Common myeloid progenitor, CD34-positive (primary cell): ENCODE data around the gene SCAPER.
"Not testable (repeated sequence)": the region's sequence is repeated elsewhere in the genome, so short reads cannot be mapped to it uniquely, and the experiment has no call there.

Experiments
- CTCF ChIA-PET: fragments of 350-600 bp; sonication (Branson Sonifier 250); formaldehyde crosslinking; loops from one replicate; lab custom pipeline; 2021; ENCODE audit warnings: antibody characterized with exemption; lab: Charles Lee
- POLR2A ChIA-PET: fragments of 350-600 bp; sonication (Branson Sonifier 250); formaldehyde crosslinking; loops from one replicate; lab custom pipeline; 2021; ENCODE audit warnings: antibody characterized with exemption; lab: Charles Lee
- DNase-seq, 3 donors: peaks; one replicate each; pipeline versions ENCODE4 v3.0.0 to v3.0.0-alpha.2; 2013
- H3K27ac ChIP-seq, 2 experiments: 1 replicate in 1 of 2; 2 replicates in 1 of 2; pipeline ENCODE4 v1.7.0; 2013; ENCODE audit warnings: inconsistent platforms in 2 of 2, low read length in 2 of 2, mild to moderate bottlenecking in 2 of 2, low read depth in 1 of 2, moderate library complexity in 1 of 2; ENCODE audit not compliant: severe bottlenecking in 2 of 2, insufficient read depth in 1 of 2, poor library complexity in 1 of 2
- H3K27me3 ChIP-seq, 5 experiments: replicated peaks in 2 of 5; 1 replicate in 3 of 5; 2 replicates in 2 of 5; pipeline versions ENCODE4 v1.6.1 to v1.7.0; 2013; ENCODE audit warnings: low read length in 4 of 5, mild to moderate bottlenecking in 2 of 5, moderate library complexity in 2 of 5, inconsistent platforms in 1 of 5; ENCODE audit not compliant: insufficient read depth in 5 of 5, control insufficient read depth in 4 of 5
- H3K36me3 ChIP-seq, 4 experiments: 1 replicate in 2 of 4; 2 replicates in 2 of 4; pipeline versions ENCODE4 v1.6.1 to v1.7.0; 2013; ENCODE audit warnings: low read length in 3 of 4, control low read depth in 1 of 4, mild to moderate bottlenecking in 1 of 4; ENCODE audit not compliant: control insufficient read depth in 4 of 4, insufficient read depth in 4 of 4
- H3K4me1 ChIP-seq, 4 experiments: 1 replicate in 3 of 4; 2 replicates in 1 of 4; pipeline versions ENCODE4 v1.6.1 to v1.7.1; 2013; ENCODE audit warnings: low read length in 3 of 4, mild to moderate bottlenecking in 3 of 4, control low read depth in 1 of 4, inconsistent platforms in 1 of 4, moderate library complexity in 1 of 4; ENCODE audit not compliant: control insufficient read depth in 4 of 4, insufficient read depth in 4 of 4; ENCODE audit errors: control extremely low read depth in 1 of 4
- H3K4me3 ChIP-seq, 7 experiments: 1 replicate in 4 of 7; 2 replicates in 3 of 7; pipeline versions ENCODE4 v1.5.1 to v1.7.0; 2013; ENCODE audit warnings: mild to moderate bottlenecking in 7 of 7, low read length in 6 of 7, moderate library complexity in 6 of 7, inconsistent platforms in 2 of 7, low read depth in 2 of 7, control low read depth in 1 of 7; ENCODE audit not compliant: insufficient read depth in 4 of 7, control insufficient read depth in 1 of 7; ENCODE audit errors: extremely low read depth in 1 of 7
- H3K9me3 ChIP-seq, 5 experiments: 1 replicate in 4 of 5; 2 replicates in 1 of 5; pipeline versions ENCODE4 v1.6.1 to v1.7.1; 2013; ENCODE audit warnings: low read length in 4 of 5, mild to moderate bottlenecking in 2 of 5, inconsistent platforms in 1 of 5, low read depth in 1 of 5, moderate library complexity in 1 of 5; ENCODE audit not compliant: control insufficient read depth in 4 of 5, insufficient read depth in 2 of 5; ENCODE audit errors: control extremely low read depth in 1 of 5
- WGBS: methylation state at CpG from one replicate; pipeline ENCODE4 v1.1.5; 2013; ENCODE audit not compliant: insufficient coverage; 5-methylcytosine and 5-hydroxymethylcytosine counted together

SCAPER gene

GRCh38 chr15:76696840-76697239, 208.3 kb downstream of the SCAPER start:
- no peak for DNase-seq
- H3K9me3 ChIP-seq: no peaks in the 10 kb centered on the region
- POLR2A ChIA-PET: no interaction called here
- H3K4me1 ChIP-seq: no peaks in the 10 kb centered on the region
- H3K36me3 ChIP-seq: peaks cover 4 to 17% (median 9%) of the 10 kb centered on the region in 4 experiments
- H3K27ac ChIP-seq: no peak overlapping the region
- H3K4me3 ChIP-seq: no peak overlapping the region
- CTCF ChIA-PET: no interaction called here
- H3K27me3 ChIP-seq: no peaks in the 10 kb centered on the region

GRCh38 chr15:76692546-76692945, 212.6 kb downstream of the SCAPER start:
- H3K4me1 ChIP-seq, CTCF ChIA-PET, H3K36me3 ChIP-seq, H3K4me3 ChIP-seq, DNase-seq, H3K9me3 ChIP-seq, POLR2A ChIA-PET, H3K27ac ChIP-seq, H3K27me3 ChIP-seq: not testable (repeated sequence)
- WGBS: no CpG with 5 or more reads among the region's 1 CpG

- POLR2A ChIA-PET: not testable (repeated sequence)
- WGBS: no CpG with 5 or more reads among the region's 4 CpGs
Measured at GRCh38 chr15:76687592-76687991, 217.5 kb downstream of the SCAPER start.

DNA sequence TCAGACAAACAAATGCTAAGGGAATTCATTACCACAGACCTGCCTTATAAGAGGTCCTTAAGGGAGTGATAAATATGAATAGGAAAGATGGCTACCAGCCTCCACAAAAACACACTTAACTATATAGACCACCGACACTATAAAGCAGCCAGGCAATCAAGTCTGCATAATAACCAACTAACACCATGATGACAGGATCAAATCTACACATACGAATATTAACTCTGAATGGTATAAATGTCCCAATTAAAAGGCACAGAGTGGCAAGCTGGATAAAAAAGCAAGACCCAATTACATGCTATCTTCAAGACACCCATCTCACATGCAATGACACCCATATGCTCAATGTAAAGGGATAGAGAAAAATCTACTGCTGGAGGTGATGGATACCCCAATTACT, 221.1 kb downstream of the SCAPER start:
- Histone ChIP-seq H3K36me3 (peaks cover 0 to 7% (median 2%) of the 10 kb centered on the region in 4 experiments), H3K27ac (no peak overlapping the region), H3K4me3 (no peak overlapping the region), H3K4me1 (no peaks in the 10 kb centered on the region), H3K9me3 (peaks cover 0 to 11% (median 5%) of the 10 kb centered on the region in 5 experiments), H3K27me3 (no peaks in the 10 kb centered on the region)
- CTCF ChIA-PET: no interaction called here
- POLR2A ChIA-PET: no interaction called here
- DNase-seq: no peak
- WGBS: no CpG with 5 or more reads among the region's 2 CpGs

More at GRCh38 chr15:76687592-76687991, 217.5 kb downstream of the SCAPER start:
- H3K4me1 ChIP-seq, H3K4me3 ChIP-seq, H3K27me3 ChIP-seq, CTCF ChIA-PET, H3K27ac ChIP-seq, H3K36me3 ChIP-seq, DNase-seq: not testable (repeated sequence)
- H3K9me3 ChIP-seq: peaks cover 0 to 11% (median 0%) of the 10 kb centered on the region in 5 experiments

GRCh38 chr15:76682833-76683232, 222.3 kb downstream of the SCAPER start:
- 100% methylated on average over 1 of the region's 3 CpGs for WGBS
- H3K27me3 ChIP-seq: no peaks in the 10 kb centered on the region
- peaks cover 0 to 7% (median 2%) of the 10 kb centered on the region in 4 experiments for H3K36me3 ChIP-seq
- ChIA-PET POLR2A (no interaction called here), CTCF (interaction anchor here (0.7 kb wide), 1 partner anchor 9 kb away, joined by 3 read pairs; no protein-coding TSS in a partner anchor)
- no peak overlapping the region for H3K4me3 ChIP-seq
- no peak overlapping the region for H3K27ac ChIP-seq
- peaks cover 0 to 11% (median 5%) of the 10 kb centered on the region in 5 experiments for H3K9me3 ChIP-seq
- DNase-seq: no peak
- no peaks in the 10 kb centered on the region for H3K4me1 ChIP-seq

DNA sequence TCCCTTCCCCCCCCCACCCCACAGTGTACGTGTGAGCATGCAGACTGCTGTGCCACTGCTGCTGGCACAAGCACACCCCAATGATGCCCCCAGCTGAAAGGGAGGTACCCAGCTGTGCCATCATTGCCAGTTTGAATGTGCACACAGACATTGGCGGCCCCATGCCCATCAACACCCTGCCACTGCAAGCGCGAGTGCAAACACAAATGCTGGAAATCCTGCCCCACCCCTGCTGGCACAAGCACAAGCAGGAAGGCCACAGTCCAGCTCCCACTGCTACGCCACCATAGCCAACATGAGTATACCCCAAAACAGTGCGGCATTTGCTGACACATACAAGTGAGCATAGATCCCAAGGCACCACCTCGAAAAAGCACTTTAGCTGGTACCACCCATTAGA, 222.9 kb downstream of the SCAPER start:
- H3K9me3 ChIP-seq: peaks cover 0 to 11% (median 5%) of the 10 kb centered on the region in 5 experiments
- 100% methylated on average over 6 of the region's 7 CpGs for WGBS
- POLR2A ChIA-PET: no interaction called here

DNA sequence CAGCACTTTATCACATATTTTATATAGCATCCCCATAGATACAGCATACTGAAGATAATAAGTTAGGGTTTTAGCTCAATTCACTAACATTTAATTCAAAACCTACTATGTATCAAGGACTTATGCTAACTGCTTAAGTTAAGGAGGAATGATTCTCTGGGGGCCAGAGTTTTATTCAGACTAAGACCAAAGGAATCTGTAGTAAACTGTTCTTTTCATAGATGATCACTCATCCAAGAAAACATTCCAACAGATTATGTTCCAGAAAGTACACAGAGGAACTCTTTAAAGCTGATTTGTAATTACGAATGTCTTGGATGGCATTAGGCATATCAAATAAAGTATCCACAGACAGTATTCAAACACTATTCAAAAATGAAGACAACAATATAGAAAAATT, 226.4 kb downstream of the SCAPER start:
- Histone ChIP-seq H3K27me3 (no peaks in the 10 kb centered on the region), H3K36me3 (peaks cover 0 to 7% (median 2%) of the 10 kb centered on the region in 4 experiments), H3K27ac (no peak overlapping the region), H3K9me3 (peaks cover 0 to 6% (median 5%) of the 10 kb centered on the region in 5 experiments), H3K4me3 (no peak overlapping the region), H3K4me1 (no peaks in the 10 kb centered on the region)
- WGBS: no CpG with 5 or more reads among the region's 1 CpG
- ChIA-PET POLR2A (no interaction called here), CTCF (no interaction called here)
- DNase-seq: no peak

More for the DNA sequence above, 222.9 kb downstream of the SCAPER start:
- CTCF ChIA-PET: no interaction called here
- H3K4me1 ChIP-seq: no peaks in the 10 kb centered on the region
- DNase-seq: no peak
- no peaks in the 10 kb centered on the region for H3K27me3 ChIP-seq
- no peak overlapping the region for H3K27ac ChIP-seq
- peaks cover 0 to 7% (median 2%) of the 10 kb centered on the region in 4 experiments for H3K36me3 ChIP-seq
- no peak overlapping the region for H3K4me3 ChIP-seq
